GM23248 (cell line): ENCODE results near the gene ADGRG4. TPM values are rescaled to one million over a fixed set of nuclear protein-coding genes. Genes with fewer than 3 reads are reported as not detected.

Experiments
- DNase-seq: peaks from one replicate; pipeline ENCODE4 v3.0.0-alpha.2; 2015
- H2AFZ ChIP-seq: fragments of 200-600 bp; sonication (generic); 2 replicates; pipeline ENCODE4 v1.6.1; 2016; ENCODE audit warnings: antibody characterized with exemption
- H3F3A ChIP-seq: fragments of 200-600 bp; sonication (generic); 2 replicates; pipeline ENCODE4 v1.6.1; 2016; ENCODE audit warnings: mild to moderate bottlenecking, antibody characterized with exemption, mixed run types; ENCODE audit not compliant: insufficient read depth
- H3K27ac ChIP-seq: fragments of 200-600 bp; sonication (generic); 2 replicates; pipeline ENCODE4 v1.5.1; 2016; ENCODE audit warnings: mild to moderate bottlenecking
- H3K27me3 ChIP-seq: fragments of 200-600 bp; sonication (generic); replicated peaks from 2 replicates; pipeline ENCODE4 v1.6.1; 2016; ENCODE audit warnings: mild to moderate bottlenecking; ENCODE audit not compliant: insufficient read depth
- H3K36me3 ChIP-seq: fragments of 200-600 bp; sonication (generic); 2 replicates; pipeline ENCODE4 v1.6.1; 2016; ENCODE audit warnings: low read depth, mild to moderate bottlenecking
- H3K4me1 ChIP-seq: fragments of 200-600 bp; sonication (generic); 2 replicates; pipeline ENCODE4 v1.6.1; 2016; ENCODE audit warnings: mild to moderate bottlenecking; ENCODE audit not compliant: insufficient read depth
- H3K4me2 ChIP-seq: fragments of 200-600 bp; sonication (generic); one replicate; pipeline ENCODE4 v1.6.1; 2016; ENCODE audit warnings: mild to moderate bottlenecking; ENCODE audit not compliant: unreplicated experiment
- H3K4me3 ChIP-seq: fragments of 200-600 bp; sonication (generic); 2 replicates; pipeline ENCODE4 v1.5.1; 2016; ENCODE audit warnings: mild to moderate bottlenecking
- H3K79me2 ChIP-seq: fragments of 200-600 bp; sonication (generic); 2 replicates; pipeline ENCODE4 v1.6.1; 2016; ENCODE audit warnings: mild to moderate bottlenecking; ENCODE audit not compliant: insufficient read depth
- H3K9ac ChIP-seq: fragments of 200-600 bp; sonication (generic); 2 replicates; pipeline ENCODE4 v1.6.1; 2016; ENCODE audit warnings: mild to moderate bottlenecking
- H3K9me2 ChIP-seq: fragments of 200-600 bp; sonication (generic); 2 replicates; pipeline ENCODE4 v1.6.1; 2016; ENCODE audit warnings: mixed run types, mild to moderate bottlenecking, moderate library complexity; ENCODE audit not compliant: insufficient read depth
- H3K9me3 ChIP-seq: fragments of 200-600 bp; sonication (generic); one replicate; pipeline ENCODE4 v1.6.1; 2017; ENCODE audit warnings: low read depth
- H4K20me1 ChIP-seq: fragments of 200-600 bp; sonication (generic); 2 replicates; pipeline ENCODE4 v1.6.0; 2016; ENCODE audit not compliant: insufficient read depth
- EZH2 ChIP-seq: fragments of 200-600 bp; sonication (generic); IDR thresholded peaks from 2 replicates; pipeline ENCODE4 v1.6.1; 2018; ENCODE audit warnings: antibody characterized with exemption, mild to moderate bottlenecking; ENCODE audit not compliant: insufficient read depth, poor library complexity, severe bottlenecking
- EZH2phosphoT487 ChIP-seq: fragments of 200-600 bp; sonication (generic); IDR thresholded peaks from 2 replicates; pipeline ENCODE4 v1.6.1; 2018; ENCODE audit warnings: antibody characterized with exemption, moderate library complexity, mild to moderate bottlenecking, low read depth; ENCODE audit not compliant: insufficient read depth
- WGBS, 2 experiments: methylation state at CpG; one replicate each; pipeline ENCODE4 v1.1.6; 2015 to 2017; ENCODE audit warnings: low lambda C conversion rate in 2 of 2, low coverage in 1 of 2; ENCODE audit errors: missing lambda C conversion rate in 2 of 2; 5-methylcytosine and 5-hydroxymethylcytosine counted together
- in situ Hi-C: fragments of 300-500 bp; cut with MboI; formaldehyde crosslinking; loops from 2 replicates; pipeline ENCODE4 v1.15.0; 2020
- polyA plus RNA-seq: library from polyadenylated mRNA; unstranded; fragments of >200 nt; fragmentation: Nextera tagmentation; extraction: Ambion mirVana; gene quantifications from 2 replicates; pipeline ENCODE4 v1.2.1, GENCODE V29; 2016
- total RNA-seq: library from RNA; depleted of rRNA; stranded (reverse); fragments of >200 nt; shearing (Covaris generic); gene quantifications from 2 replicates; pipeline ENCODE4 v1.2.3, GENCODE V29; 2014

The ADGRG4 gene
- total and polyA plus RNA-seq, 2 experiments from 2014 or later, result not detected

- in situ Hi-C loops, result no loop called here
- Histone ChIP-seq H3K27ac (no peak overlapping the region), H3K4me2 (no peak overlapping the region), H2AFZ (no peak overlapping the region), H3F3A (no peaks in the 10 kb centered on the region), H3K27me3 (no peaks in the 10 kb centered on the region), H3K79me2 (no peaks in the 10 kb centered on the region), H3K9me2 (no peaks in the 10 kb centered on the region), H3K4me3 (no peak overlapping the region), H3K9ac (no peak overlapping the region), H3K9me3 (no peaks in the 10 kb centered on the region), H4K20me1 (no peaks in the 10 kb centered on the region), H3K36me3 (no peaks in the 10 kb centered on the region), H3K4me1 (peaks cover 4% of the 10 kb centered on the region)
- 6 to 22% methylated on average over 3 of the region's 3 CpGs for WGBS, 2 experiments
- DNase-seq, result peak; percentile 68
- TF ChIP-seq EZH2, result no peak
- TF ChIP-seq EZH2phosphoT487, result no peak
Observed at GRCh38 chrX:136395271-136395670, 94.5 kb downstream of the ADGRG4 start.

DNA sequence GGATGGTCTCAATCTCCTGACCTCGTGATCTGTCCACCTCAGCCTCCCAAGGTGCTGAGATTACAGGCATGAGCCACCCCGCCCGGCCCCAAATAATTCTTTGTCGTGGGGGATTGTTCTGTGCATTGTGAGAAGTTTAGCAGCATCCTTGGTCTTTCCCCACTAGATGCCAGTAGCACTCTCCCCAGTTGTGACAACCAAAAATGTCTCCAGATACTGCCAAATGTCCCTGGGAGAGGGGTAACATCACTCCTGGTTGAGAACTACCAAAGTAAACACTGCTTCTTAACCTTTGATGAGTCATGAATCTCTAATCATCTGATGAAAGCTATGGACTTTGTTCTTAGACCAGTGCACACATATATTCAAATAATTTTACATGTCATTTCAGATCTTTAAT is 96.2 kb downstream of the ADGRG4 start:
- DNase-seq, result no peak
- H4K20me1 ChIP-seq, result no peaks in the 10 kb centered on the region
- no peak overlapping the region for H3K4me3 ChIP-seq
- no peak overlapping the region for H3K4me2 ChIP-seq
- in situ Hi-C loops, result no loop called here
- H3K27ac ChIP-seq, result no peak overlapping the region
- H3K79me2 ChIP-seq, result no peaks in the 10 kb centered on the region
- no peaks in the 10 kb centered on the region for H3K9me2 ChIP-seq
- peaks cover 4% of the 10 kb centered on the region for H3K4me1 ChIP-seq
- no peaks in the 10 kb centered on the region for H3K27me3 ChIP-seq
- no peak overlapping the region for H3K9ac ChIP-seq
- TF ChIP-seq EZH2 (no peak), EZH2phosphoT487 (no peak)
- no peaks in the 10 kb centered on the region for H3K36me3 ChIP-seq
- 63 to 77% methylated on average over 3 to 4 of the region's 4 CpGs for WGBS, 2 experiments
- H3K9me3 ChIP-seq, result no peaks in the 10 kb centered on the region
- H3F3A ChIP-seq, result no peaks in the 10 kb centered on the region
- H2AFZ ChIP-seq, result no peak overlapping the region

- WGBS, 2 experiments, result 0 to 53% methylated on average over 1 to 8 of the region's 8 CpGs
Observed at GRCh38 chrX:136405126-136405525, 104.4 kb downstream of the ADGRG4 start.

DNA sequence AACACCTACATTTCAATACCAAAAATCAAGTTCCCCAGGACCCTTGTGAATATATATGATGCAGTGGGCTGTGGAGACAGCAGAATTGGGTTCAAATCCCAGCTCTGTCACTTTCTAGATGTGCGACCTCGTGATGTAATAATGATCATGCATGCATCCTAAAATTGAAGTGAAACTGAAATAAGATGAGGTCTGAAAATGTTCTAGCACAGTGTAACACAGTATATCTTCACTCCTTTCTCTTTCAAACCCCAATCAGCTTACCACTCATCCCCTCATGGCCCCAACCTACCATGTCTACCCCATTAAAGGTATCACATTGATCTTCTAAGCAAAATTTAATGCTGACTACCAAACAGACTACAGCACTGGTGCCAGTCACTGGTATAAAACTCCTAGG is 117.0 kb downstream of the ADGRG4 start:
- 44 to 50% methylated on average over 2 of the region's 2 CpGs for WGBS, 2 experiments
- Histone ChIP-seq H3K27me3 (no peaks in the 10 kb centered on the region), H3K79me2 (no peaks in the 10 kb centered on the region), H3K4me3 (no peak overlapping the region), H3K9me2 (no peaks in the 10 kb centered on the region), H3F3A (no peaks in the 10 kb centered on the region), H2AFZ (no peak overlapping the region), H4K20me1 (no peaks in the 10 kb centered on the region), H3K4me1 (no peaks in the 10 kb centered on the region), H3K9ac (no peak overlapping the region), H3K36me3 (no peaks in the 10 kb centered on the region), H3K9me3 (no peaks in the 10 kb centered on the region), H3K27ac (no peak overlapping the region), H3K4me2 (no peak overlapping the region)
- no peak for TF ChIP-seq EZH2phosphoT487
- no peak for TF ChIP-seq EZH2
- no peak for DNase-seq
- in situ Hi-C loops, result no loop called here

More at GRCh38 chrX:136405126-136405525, 104.4 kb downstream of the ADGRG4 start:
- no peaks in the 10 kb centered on the region for H3K9me2 ChIP-seq
- no peak for DNase-seq
- H3K9ac ChIP-seq, result no peak overlapping the region
- H3K79me2 ChIP-seq, result no peaks in the 10 kb centered on the region
- in situ Hi-C loops, result no loop called here
- H3K4me3 ChIP-seq, result no peak overlapping the region
- H3K27me3 ChIP-seq, result no peaks in the 10 kb centered on the region
- H3K4me1 ChIP-seq, result no peaks in the 10 kb centered on the region
- H3K4me2 ChIP-seq, result no peak overlapping the region
- no peaks in the 10 kb centered on the region for H3K36me3 ChIP-seq
- H4K20me1 ChIP-seq, result no peaks in the 10 kb centered on the region
- H3K9me3 ChIP-seq, result no peaks in the 10 kb centered on the region
- H3K27ac ChIP-seq, result no peak overlapping the region
- H2AFZ ChIP-seq, result no peak overlapping the region
- no peak for TF ChIP-seq EZH2phosphoT487
- TF ChIP-seq EZH2, result no peak
- H3F3A ChIP-seq, result no peaks in the 10 kb centered on the region

- WGBS, 2 experiments, result 43 to 52% methylated on average over 11 to 14 of the region's 14 CpGs
- no peak overlapping the region for H3K4me3 ChIP-seq
- H3K9me2 ChIP-seq, result no peaks in the 10 kb centered on the region
- no peaks in the 10 kb centered on the region for H3K9me3 ChIP-seq
- no peaks in the 10 kb centered on the region for H3K36me3 ChIP-seq
- H3K9ac ChIP-seq, result no peak overlapping the region
- no peak for DNase-seq
- H2AFZ ChIP-seq, result no peak overlapping the region
- in situ Hi-C loops, result no loop called here
- no peak overlapping the region for H3K4me2 ChIP-seq
- H4K20me1 ChIP-seq, result no peaks in the 10 kb centered on the region
- no peak overlapping the region for H3K27ac ChIP-seq
- H3K79me2 ChIP-seq, result no peaks in the 10 kb centered on the region
- no peaks in the 10 kb centered on the region for H3F3A ChIP-seq
- no peaks in the 10 kb centered on the region for H3K4me1 ChIP-seq
- TF ChIP-seq EZH2phosphoT487, result no peak
- TF ChIP-seq EZH2, result no peak
- no peaks in the 10 kb centered on the region for H3K27me3 ChIP-seq
Observed at GRCh38 chrX:136421338-136421737, 120.6 kb downstream of the ADGRG4 start.
